Psoas muscle (tissue), 8 donors: Measurements from ENCODE around the gene ZNF331. TPM values are rescaled to one million over a fixed set of nuclear protein-coding genes. Genes with fewer than 3 reads are reported as not detected.

ENCODE experiments used
- ATAC-seq, 4 donors: fragments of 200-7000 bp; cut with Tn5 transposase; one replicate each; pipeline ENCODE4 v1.9.1; 2020; ENCODE audit warnings: moderate library complexity in 3 of 4, mild to moderate bottlenecking in 2 of 4
- DNase-seq, 2 donors: peaks; one replicate each; pipeline ENCODE4 v3.0.0-alpha.2; 2020
- H3K27ac ChIP-seq: fragments of 200-600 bp; one replicate; pipeline ENCODE4 v1.8.0; 2022
- H3K27me3 ChIP-seq, 3 donors: fragments of 200-600 bp in 1 of 3; one replicate each; pipeline versions ENCODE4 v1.6.1 to v1.8.0; 2013 to 2022; ENCODE audit warnings: low read length in 2 of 3, mild to moderate bottlenecking in 2 of 3, moderate library complexity in 1 of 3; ENCODE audit not compliant: insufficient read depth in 3 of 3
- H3K36me3 ChIP-seq, 2 donors: fragments of 200-600 bp in 1 of 2; one replicate each; pipeline versions ENCODE4 v1.6.1 to v1.8.0; 2013 to 2022; ENCODE audit warnings: low read depth in 1 of 2, mild to moderate bottlenecking in 1 of 2, moderate library complexity in 1 of 2; ENCODE audit not compliant: insufficient read depth in 1 of 2
- H3K4me1 ChIP-seq: fragments of 200-600 bp; one replicate; pipeline ENCODE4 v1.8.0; 2022
- H3K4me3 ChIP-seq: fragments of 200-600 bp; one replicate; pipeline ENCODE4 v1.8.0; 2022; ENCODE audit warnings: mild to moderate bottlenecking
- H3K9me3 ChIP-seq: fragments of 200-600 bp; one replicate; pipeline ENCODE4 v1.8.0; 2022
- WGBS, 3 donors: extraction: QIAGEN DNeasy Blood & Tissue Kit; methylation state at CpG; one replicate each; pipeline versions ENCODE4 v1.1.6 to v1.1.7; 2013; 5-methylcytosine and 5-hydroxymethylcytosine counted together
- intact Hi-C, 2 donors: fragments of 100-400 bp; cut with DNase I; formaldehyde crosslinking; loops; one replicate each; pipeline versions ENCODE4 v1.11.0 to v1.14.2; 2022
- polyA plus RNA-seq, 3 donors: library from polyadenylated mRNA; stranded (reverse); fragments of 200-250 nt; gene quantifications; one replicate each; pipeline ENCODE4 v1.2.3, GENCODE V29; 2013
- total RNA-seq, 4 donors: library from RNA; stranded (reverse); fragmentation: NEBNext Ultra II Directional in 2 of 4; extraction: Animal tissue kit (Norgen Biotek cat#: 25700) in 2 of 4; gene quantifications; one replicate each; pipeline versions ENCODE4 v1.2.1 to v1.2.4, GENCODE V29; 2021 to 2023
- TF ChIP-seq, protein P1 (sequence below): fragments of 200-600 bp; IDR thresholded peaks from one replicate; pipeline ENCODE4 v1.8.0; 2022; ENCODE audit warnings: antibody characterized with exemption
- donor health status: healthy with polysubstance abuse.
- donor health status: DM: no; HTN: no; CAD: no; lungs with moderate emphysema.
- donor health status: Bipolar disorder and iron deficiency.
- donor health status: healthy.
- donor health status: DM: yes; HTN: yes; CAD: no.
- donor health status: DM: no; HTN: no; CAD: no.
- donor health status: DM: no; HTN: no; CAD: no.
- donor health status: DM: yes; HTN: yes; CAD: no.

Gene ZNF331
- total and polyA plus RNA-seq, 7 donors, result 3.8 to 29.0 (median 8.7) TPM

- Histone ChIP-seq H3K27me3 (no peaks in the 10 kb centered on the region), H3K4me3 (peak overlapping the region; percentile 73), H3K36me3 (peaks cover 2 to 20% of the 10 kb centered on the region in 2 donors), H3K27ac (peak overlapping the region; percentile 72), H3K9me3 (no peaks in the 10 kb centered on the region), H3K4me1 (peaks cover 4% of the 10 kb centered on the region)
- DNase-seq, result peak in 1 of 2 donors; percentile 52
- TF ChIP-seq, protein P1, sequence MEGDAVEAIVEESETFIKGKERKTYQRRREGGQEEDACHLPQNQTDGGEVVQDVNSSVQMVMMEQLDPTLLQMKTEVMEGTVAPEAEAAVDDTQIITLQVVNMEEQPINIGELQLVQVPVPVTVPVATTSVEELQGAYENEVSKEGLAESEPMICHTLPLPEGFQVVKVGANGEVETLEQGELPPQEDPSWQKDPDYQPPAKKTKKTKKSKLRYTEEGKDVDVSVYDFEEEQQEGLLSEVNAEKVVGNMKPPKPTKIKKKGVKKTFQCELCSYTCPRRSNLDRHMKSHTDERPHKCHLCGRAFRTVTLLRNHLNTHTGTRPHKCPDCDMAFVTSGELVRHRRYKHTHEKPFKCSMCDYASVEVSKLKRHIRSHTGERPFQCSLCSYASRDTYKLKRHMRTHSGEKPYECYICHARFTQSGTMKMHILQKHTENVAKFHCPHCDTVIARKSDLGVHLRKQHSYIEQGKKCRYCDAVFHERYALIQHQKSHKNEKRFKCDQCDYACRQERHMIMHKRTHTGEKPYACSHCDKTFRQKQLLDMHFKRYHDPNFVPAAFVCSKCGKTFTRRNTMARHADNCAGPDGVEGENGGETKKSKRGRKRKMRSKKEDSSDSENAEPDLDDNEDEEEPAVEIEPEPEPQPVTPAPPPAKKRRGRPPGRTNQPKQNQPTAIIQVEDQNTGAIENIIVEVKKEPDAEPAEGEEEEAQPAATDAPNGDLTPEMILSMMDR, result no peak
- intact Hi-C loops, result no loop called here
- 51 to 52% (median 52%) methylated on average over 21 to 24 of the region's 24 CpGs for WGBS, 3 donors
- peak; percentile 11 to 44 (median 38) for ATAC-seq
These were observed 16.9 kb downstream of the ZNF331 start for GRCh38 chr19:53554804-53555203.

DNA sequence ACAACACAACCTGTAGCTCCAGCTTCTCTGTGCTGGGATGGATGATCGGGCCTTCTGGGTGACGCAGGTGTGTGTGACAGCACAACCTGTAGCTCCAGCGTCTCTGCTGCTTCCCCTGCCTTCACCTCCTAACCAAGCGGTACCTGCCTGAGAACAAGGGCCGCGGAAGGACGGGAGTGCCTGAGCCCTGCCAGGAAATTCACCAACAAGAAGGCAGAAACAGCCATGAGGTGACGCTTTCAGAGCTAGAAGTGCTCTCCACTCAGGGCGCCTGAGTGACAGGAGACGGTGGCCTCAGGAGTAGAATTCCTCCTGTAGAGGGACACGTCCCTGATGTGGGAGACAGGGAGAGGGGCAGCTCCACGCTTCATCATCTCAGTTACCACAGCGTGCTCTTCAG lies 17.4 kb downstream of the ZNF331 start:
- peaks cover 2 to 24% of the 10 kb centered on the region in 2 donors for H3K36me3 ChIP-seq
- DNase-seq, result no peak
- peak overlapping the region; percentile 73 for H3K4me3 ChIP-seq
- no peak overlapping the region for H3K27ac ChIP-seq
- intact Hi-C loops, result no loop called here
- TF ChIP-seq, protein P1, result no peak
- no peaks in the 10 kb centered on the region for H3K27me3 ChIP-seq
- no peaks in the 10 kb centered on the region for H3K9me3 ChIP-seq
- WGBS, 3 donors, result 85 to 92% (median 88%) methylated on average over 12 to 13 of the region's 13 CpGs
- H3K4me1 ChIP-seq, result peaks cover 4% of the 10 kb centered on the region
- ATAC-seq, result no peak

GRCh38 chr19:53571339-53571738 lies 33.4 kb downstream of the ZNF331 start:
- H3K4me3 ChIP-seq, result no peak overlapping the region
- TF ChIP-seq, protein P1, result no peak
- intact Hi-C loops, result no loop called here
- peaks cover 23 to 66% of the 10 kb centered on the region in 2 donors for H3K36me3 ChIP-seq
- no peaks in the 10 kb centered on the region for H3K27me3 ChIP-seq
- DNase-seq, result no peak
- WGBS, 3 donors, result 86 to 92% (median 90%) methylated on average over 12 of the region's 12 CpGs
- H3K27ac ChIP-seq, result no peak overlapping the region
- no peak for ATAC-seq
- H3K4me1 ChIP-seq, result no peaks in the 10 kb centered on the region
- peaks cover 10% of the 10 kb centered on the region for H3K9me3 ChIP-seq

- intact Hi-C loops, result no loop called here
- TF ChIP-seq, protein P1, result no peak
- Histone ChIP-seq H3K4me3 (no peak overlapping the region), H3K9me3 (peaks cover 27% of the 10 kb centered on the region), H3K4me1 (no peaks in the 10 kb centered on the region), H3K36me3 (peaks cover 17 to 69% of the 10 kb centered on the region in 2 donors), H3K27me3 (no peaks in the 10 kb centered on the region), H3K27ac (no peak overlapping the region)
- 92 to 98% (median 96%) methylated on average over 20 of the region's 20 CpGs for WGBS, 3 donors
- no peak for ATAC-seq
- DNase-seq, result no peak
These were observed 39.2 kb downstream of the ZNF331 start for GRCh38 chr19:53576941-53577653.
